Measurements from ENCODE around the gene HDAC4. TPM values are rescaled to one million over a fixed set of nuclear protein-coding genes. Genes with fewer than 3 reads are reported as not detected.

HDAC4 gene
- total and polyA plus RNA-seq, 4 donors, result 2.9 to 37.2 (median 4.4) TPM

GRCh38 chr2:239057533-239057932 lies 343.3 kb downstream of the HDAC4 start:
- Histone ChIP-seq H3K4me3 (ENCODE audit: low read depth in 1 of 3, low read length in 3 of 3) (no peak overlapping the region), H3K4me1 (ENCODE audit: control insufficient read depth in 4 of 4, insufficient read depth in 4 of 4, low read length in 3 of 4) (no peaks in the 10 kb centered on the region), H3K9ac (ENCODE audit: low read depth in 1 of 2, low read length in 2 of 2) (no peak overlapping the region), H3K36me3 (ENCODE audit: control insufficient read depth in 4 of 4, insufficient read depth in 3 of 4, low read depth in 1 of 4, low read length in 3 of 4) (peaks cover 7 to 34% (median 10%) of the 10 kb centered on the region in 4 donors), H3K27ac (ENCODE audit: low read depth in 1 of 2, low read length in 2 of 2) (no peak overlapping the region), H3K9me3 (ENCODE audit: control insufficient read depth in 4 of 4, low read length in 3 of 4) (peaks cover 0 to 2% (median 0%) of the 10 kb centered on the region in 4 donors), H3K27me3 (ENCODE audit: control insufficient read depth in 4 of 4, insufficient read depth in 4 of 4, low read length in 3 of 4) (no peaks in the 10 kb centered on the region)
- TF ChIP-seq GABPA (IDR thresholded peaks at IDR 0.05 in 1 of 2, conservative IDR thresholded peaks at IDR 0.05 in 1 of 2) (no peak), HNF4G (IDR thresholded peaks at IDR 0.05) (no peak), RXRA (IDR thresholded peaks at IDR 0.05) (no peak), EGR1 (IDR thresholded peaks at IDR 0.05; ENCODE audit: low read depth in 2 of 2) (no peak), FOXA2 (IDR thresholded peaks at IDR 0.05) (no peak), YY1 (IDR thresholded peaks at IDR 0.05) (no peak), ZBTB33 (IDR thresholded peaks at IDR 0.05) (no peak), HNF4A (conservative IDR thresholded peaks at IDR 0.05) (no peak), CTCF (IDR thresholded peaks at IDR 0.05; ENCODE audit: low read depth, low read length, missing input control) (no peak), SP1 (IDR thresholded peaks at IDR 0.05) (no peak), REST (IDR thresholded peaks at IDR 0.05) (no peak), NR2F2 (IDR thresholded peaks at IDR 0.05) (no peak), RAD21 (IDR thresholded peaks at IDR 0.05) (no peak), TAF1 (conservative IDR thresholded peaks at IDR 0.05) (no peak), JUND (IDR thresholded peaks at IDR 0.05) (no peak), FOXA1 (IDR thresholded peaks at IDR 0.05) (no peak), MAX (IDR thresholded peaks at IDR 0.05) (no peak)
- TF ChIP-seq, protein P1, sequence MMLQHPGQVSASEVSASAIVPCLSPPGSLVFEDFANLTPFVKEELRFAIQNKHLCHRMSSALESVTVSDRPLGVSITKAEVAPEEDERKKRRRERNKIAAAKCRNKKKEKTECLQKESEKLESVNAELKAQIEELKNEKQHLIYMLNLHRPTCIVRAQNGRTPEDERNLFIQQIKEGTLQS (IDR thresholded peaks at IDR 0.05), result no peak
- 88% methylated on average over 2 of the region's 2 CpGs for WGBS
- DNase-seq (ENCODE audit: low spot score), result no peak
